GM10248 (cell line): ENCODE measurements around the gene MYO9B.

Experiments used
- CTCF ChIA-PET: fragments of 300-600 bp; sonication (Branson Sonifier 250); formaldehyde crosslinking; extraction: SDS; loops from one replicate; lab custom pipeline; 2021; ENCODE audit warnings: antibody characterized with exemption; lab: Yijun Ruan, JAX
- POLR2A ChIA-PET: fragments of 350-650 bp; sonication (Branson Sonifier 250); formaldehyde crosslinking; extraction: SDS; loops from one replicate; lab custom pipeline; 2020; ENCODE audit warnings: antibody characterized with exemption; lab: Yijun Ruan, JAX
- DNase-seq: peaks from one replicate; pipeline ENCODE4 v3.0.0; 2012; ENCODE audit errors: extremely low spot score
- CTCF ChIP-seq: IDR thresholded peaks from 2 replicates; pipeline ENCODE4 v1.5.1; 2012; ENCODE audit warnings: mild to moderate bottlenecking, low read depth; ENCODE audit errors: extremely low read depth, missing control alignments, control extremely low read depth

The MYO9B gene

DNA sequence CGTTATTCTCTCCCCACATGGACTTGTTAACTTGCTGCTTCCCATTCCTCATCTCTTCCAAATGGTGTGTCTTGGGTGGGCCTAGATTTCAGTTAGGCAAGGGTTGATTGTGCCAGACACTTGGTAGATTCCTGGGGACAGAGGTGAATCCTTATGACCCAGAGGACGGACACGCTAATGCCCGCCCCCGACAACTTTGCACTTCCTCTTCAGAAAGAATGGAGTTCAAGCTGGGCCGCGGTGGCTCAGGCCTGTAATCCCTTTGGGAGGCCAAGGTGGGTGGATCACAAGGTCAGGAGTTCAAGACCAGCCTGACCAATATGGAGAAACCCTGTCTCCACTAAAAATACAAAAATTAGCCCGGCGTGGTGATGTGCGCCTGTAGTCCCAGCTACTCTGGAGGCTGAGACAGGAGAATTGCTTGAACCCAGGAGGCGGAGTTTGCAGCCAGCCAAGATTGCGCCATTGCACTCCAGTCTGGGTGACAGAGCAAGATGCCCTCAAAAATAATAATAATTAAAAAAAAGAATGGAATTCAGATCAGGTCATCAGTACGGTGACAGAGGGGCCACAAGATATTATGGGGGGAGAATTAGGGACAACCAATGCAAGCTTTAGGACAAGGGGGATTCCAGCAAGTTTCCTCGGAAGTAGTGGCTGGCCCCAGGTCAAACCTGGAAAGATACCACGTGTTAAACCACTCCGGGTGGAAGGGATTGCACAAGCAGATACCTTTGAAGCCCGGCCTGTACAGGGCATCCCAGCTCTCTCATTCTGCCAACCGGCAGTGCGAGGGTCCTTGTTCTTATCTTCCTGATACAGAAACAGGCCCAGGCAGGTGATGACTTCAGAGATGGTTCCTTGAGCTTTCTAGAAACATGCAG lies 2.7 kb downstream of the MYO9B start:
- POLR2A ChIA-PET, result no interaction called here
- no peak for TF ChIP-seq CTCF
- CTCF ChIA-PET, result interaction anchor here (0.9 to 2.0 kb wide), 6 partner anchors 12 to 157 kb away, joined by 3 to 8 read pairs (median 4); no protein-coding TSS in a partner anchor
- DNase-seq, result no peak

DNA sequence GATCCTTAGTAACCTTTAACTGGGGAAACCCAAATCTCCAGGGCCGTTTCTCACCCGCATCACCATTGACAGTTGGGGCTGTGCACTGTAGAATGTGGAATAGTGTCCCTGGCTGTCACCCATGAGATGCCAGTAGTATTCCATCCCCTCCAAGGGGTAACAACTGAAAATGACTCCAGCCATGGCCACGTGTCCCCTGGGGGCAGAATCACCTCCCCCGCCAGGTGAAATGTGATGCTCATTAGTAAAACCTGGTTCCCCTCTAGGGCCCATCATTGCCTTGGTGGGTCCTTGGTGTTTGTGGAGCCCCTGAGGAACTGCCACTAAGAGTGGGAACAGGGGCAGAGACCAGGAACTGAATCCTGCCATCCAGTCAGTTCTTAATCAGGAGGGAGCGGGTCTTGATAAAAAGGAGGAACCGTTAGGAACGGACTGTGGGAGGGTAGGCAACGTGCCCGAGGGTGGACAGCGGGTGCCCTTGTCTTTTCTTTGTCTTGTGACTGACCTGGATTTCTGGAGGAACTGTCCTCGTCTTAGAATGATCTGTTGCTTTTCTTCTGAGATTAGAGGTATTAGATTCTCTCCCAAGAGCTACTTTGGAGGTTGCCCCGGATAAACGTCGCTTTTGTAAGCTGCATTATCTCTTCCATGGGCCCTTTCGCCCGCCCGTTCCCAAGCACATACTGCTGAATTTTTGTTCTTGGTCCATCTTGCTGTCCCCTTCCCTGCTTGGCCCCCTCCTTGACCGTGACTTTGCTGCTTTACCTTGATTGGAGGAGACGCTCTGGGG lies 3.5 kb downstream of the MYO9B start:
- no peak for TF ChIP-seq CTCF
- CTCF ChIA-PET, result interaction anchor here (0.8 to 2.0 kb wide), 7 partner anchors 12 to 156 kb away, joined by 3 to 8 read pairs (median 4); no protein-coding TSS in a partner anchor
- DNase-seq, result no peak
- POLR2A ChIA-PET, result interaction anchor here (0.6 kb wide), 1 partner anchor 20 kb away, joined by 3 read pairs; no protein-coding TSS in a partner anchor

DNA sequence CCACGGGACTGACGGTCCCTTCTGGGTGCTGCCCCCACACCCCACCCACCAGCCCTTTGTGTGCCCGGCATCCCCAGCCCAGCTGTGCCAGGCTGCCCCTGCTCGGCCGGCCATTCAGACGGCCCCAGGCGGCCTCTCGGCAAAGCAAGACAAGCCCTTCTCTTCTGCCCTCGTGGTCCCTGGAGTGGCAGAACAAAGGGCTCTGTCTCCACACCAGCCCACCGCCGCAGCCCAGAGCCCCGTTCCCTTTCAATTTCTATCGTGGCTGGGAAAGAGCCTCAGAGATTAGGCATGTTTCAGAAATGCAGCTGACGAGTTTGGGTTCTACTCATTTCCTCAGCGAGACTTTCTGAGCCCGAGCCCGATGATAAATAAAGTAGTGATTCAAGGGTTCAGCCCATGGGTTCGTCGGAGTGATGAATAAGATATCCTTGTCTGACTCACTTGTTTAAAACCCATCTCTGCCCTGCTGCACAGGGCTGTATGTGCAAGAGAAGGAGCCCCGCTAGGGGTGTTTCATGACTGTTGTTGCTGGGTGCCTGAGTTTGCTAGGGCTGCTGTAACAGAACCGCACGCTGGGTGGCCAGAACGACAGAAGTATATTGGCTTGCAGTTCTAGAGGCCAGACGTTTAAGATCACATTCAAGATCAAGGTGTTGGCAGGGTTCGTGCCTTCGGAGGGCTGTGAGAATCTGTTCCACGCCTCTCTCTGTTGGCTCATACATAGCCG lies 4.3 kb downstream of the MYO9B start:
- CTCF ChIA-PET, result interaction anchor here (0.8 to 1.8 kb wide), 8 partner anchors 11 to 327 kb away, joined by 3 to 8 read pairs (median 3); no protein-coding TSS in a partner anchor
- DNase-seq, result peak; percentile 70
- TF ChIP-seq CTCF, result peak; percentile 27
- POLR2A ChIA-PET, result interaction anchor here (0.6 kb wide), 2 partner anchors 19 to 47 kb away, joined by 3 read pairs; no protein-coding TSS in a partner anchor

DNA sequence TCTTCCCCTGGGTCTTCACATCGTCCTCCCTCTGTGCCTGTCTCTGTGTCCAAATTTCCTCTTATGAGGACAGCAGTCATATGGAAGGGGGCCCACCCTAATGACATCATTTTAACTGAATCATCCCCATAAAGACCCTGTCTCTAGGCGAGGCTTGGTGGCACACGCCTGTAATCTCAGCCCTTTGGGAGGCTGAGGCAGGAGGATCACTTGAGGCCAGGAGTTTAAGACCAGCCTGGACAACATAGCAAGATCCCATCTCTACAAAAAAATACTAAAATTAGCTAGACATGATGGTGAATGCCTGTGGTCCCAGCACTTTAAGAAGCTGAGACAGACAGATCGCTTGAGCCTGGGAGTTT lies 4.8 kb downstream of the MYO9B start:
- CTCF ChIA-PET, result interaction anchor here (0.7 to 1.8 kb wide), 6 partner anchors 10 to 326 kb away, joined by 3 to 4 read pairs (median 3); no protein-coding TSS in a partner anchor
- no peak for DNase-seq
- POLR2A ChIA-PET, result interaction anchor here (0.6 kb wide), 1 partner anchor 46 kb away, joined by 3 read pairs; no protein-coding TSS in a partner anchor
- no peak for TF ChIP-seq CTCF

DNA sequence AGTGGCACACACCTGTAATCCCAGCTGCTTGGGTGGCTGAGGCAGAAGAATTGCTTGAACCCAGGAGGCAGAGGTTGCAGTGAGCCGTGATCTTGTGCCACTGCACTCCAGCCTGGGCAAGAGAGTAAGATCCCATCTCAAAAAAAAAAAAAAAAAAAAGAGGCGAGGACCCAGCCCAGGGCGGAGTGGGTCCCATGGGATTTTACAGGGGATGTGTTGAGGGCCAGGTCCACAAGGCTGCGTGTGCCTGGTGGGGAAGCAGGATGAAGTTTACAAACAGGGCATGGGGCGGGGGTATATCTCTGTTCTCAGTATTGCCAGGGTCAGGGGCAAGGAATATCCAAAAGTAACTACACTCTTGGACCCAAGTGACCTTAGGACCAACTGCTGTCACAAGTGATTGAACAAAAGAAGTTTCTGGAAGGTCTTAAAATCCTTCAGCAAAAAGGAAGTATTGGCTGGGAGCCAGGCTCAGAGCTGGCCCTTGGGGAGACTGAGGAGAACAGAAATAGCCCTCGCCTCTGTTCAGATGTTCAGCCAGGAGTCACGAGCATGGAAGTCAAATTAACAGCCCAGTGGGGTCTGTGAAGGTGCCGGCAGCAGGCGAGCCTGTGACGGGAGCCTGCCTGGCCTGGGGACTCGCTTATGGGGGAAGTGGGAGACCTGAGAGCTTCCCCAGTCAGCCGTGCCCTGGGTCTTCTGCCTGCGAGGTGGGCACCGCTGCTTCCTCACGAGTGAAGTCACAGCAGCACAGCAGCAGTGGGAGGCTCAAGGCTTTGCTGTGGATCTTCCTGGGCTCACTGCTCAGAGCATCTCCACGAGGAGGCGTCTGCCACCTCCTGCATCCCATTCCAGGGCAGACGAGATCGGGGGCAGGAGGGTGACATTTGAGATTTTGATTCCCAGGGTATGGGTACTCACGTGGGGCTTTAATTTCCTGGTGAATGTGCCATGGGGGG lies 6.4 kb downstream of the MYO9B start:
- no peak for DNase-seq
- no peak for TF ChIP-seq CTCF
- CTCF ChIA-PET, result interaction anchor here (1.2 kb wide), 1 partner anchor 8 kb away, joined by 3 read pairs; no protein-coding TSS in a partner anchor
- POLR2A ChIA-PET, result interaction anchor here (0.6 kb wide), 1 partner anchor 127 kb away, joined by 9 read pairs; no protein-coding TSS in a partner anchor
